ENCODE data around the gene ANKDD1A.

ANKDD1A gene

DNA sequence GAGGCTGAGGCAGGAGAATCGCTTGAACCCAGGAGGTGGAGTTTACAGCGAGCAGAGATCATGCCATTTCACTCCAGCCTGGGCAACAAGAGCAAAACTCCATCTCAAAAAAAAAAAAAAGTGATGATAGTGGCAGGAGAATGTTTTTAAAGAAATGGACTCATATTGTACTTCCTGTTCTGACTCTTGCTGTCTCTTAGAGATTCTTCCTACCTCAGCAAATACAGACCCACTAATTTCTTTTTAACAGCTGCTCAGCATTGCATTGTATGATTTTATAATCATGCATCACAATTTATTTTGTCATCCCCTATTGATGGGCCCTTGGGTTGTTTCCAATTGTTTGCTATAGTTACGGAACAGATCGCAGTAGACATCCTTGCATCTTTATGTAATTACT, 8.8 kb upstream of the ANKDD1A start:
- no peak overlapping the region for H3K4me3 ChIP-seq (ENCODE audit: low read length)
- no peak for DNase-seq (ENCODE audit: low read depth)
- TF ChIP-seq, protein P1, sequence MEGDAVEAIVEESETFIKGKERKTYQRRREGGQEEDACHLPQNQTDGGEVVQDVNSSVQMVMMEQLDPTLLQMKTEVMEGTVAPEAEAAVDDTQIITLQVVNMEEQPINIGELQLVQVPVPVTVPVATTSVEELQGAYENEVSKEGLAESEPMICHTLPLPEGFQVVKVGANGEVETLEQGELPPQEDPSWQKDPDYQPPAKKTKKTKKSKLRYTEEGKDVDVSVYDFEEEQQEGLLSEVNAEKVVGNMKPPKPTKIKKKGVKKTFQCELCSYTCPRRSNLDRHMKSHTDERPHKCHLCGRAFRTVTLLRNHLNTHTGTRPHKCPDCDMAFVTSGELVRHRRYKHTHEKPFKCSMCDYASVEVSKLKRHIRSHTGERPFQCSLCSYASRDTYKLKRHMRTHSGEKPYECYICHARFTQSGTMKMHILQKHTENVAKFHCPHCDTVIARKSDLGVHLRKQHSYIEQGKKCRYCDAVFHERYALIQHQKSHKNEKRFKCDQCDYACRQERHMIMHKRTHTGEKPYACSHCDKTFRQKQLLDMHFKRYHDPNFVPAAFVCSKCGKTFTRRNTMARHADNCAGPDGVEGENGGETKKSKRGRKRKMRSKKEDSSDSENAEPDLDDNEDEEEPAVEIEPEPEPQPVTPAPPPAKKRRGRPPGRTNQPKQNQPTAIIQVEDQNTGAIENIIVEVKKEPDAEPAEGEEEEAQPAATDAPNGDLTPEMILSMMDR (conservative IDR thresholded peaks at IDR 0.05; ENCODE audit: low read length) = no peak

DNA sequence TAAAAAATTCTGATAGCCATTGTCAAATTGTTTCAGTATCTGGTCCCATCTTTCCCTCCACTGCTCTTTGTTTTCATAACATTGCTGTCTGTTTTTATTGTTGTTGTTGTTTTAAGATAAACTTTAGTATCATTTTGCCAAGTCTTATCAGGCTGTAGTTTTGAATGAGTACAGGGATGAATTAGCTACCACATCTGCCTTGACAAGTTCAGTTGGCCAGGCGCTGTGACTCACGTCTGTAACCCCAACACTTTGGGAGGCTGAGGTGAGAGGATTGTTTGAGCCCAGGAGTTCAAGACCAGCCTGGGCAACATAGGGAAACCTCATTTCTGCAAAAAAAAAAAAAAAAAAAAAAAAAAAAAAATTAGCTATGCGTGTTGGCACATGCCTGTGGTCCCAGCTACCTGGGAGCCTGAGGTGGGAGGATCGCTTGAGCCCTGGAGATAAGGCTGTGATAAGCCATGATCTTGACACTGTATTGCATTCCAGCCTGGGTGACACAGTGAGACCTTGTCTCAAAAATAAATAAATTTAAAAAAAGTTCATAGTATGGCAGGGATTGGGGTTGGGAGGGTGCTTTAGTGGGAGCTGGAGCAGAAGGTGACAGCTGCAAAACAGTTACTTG, 8.3 kb upstream of the ANKDD1A start:
- TF ChIP-seq, protein P1 (conservative IDR thresholded peaks at IDR 0.05; ENCODE audit: low read length) = no peak
- DNase-seq (ENCODE audit: low read depth) = no peak
- H3K4me3 ChIP-seq (ENCODE audit: low read length) = no peak overlapping the region

DNA sequence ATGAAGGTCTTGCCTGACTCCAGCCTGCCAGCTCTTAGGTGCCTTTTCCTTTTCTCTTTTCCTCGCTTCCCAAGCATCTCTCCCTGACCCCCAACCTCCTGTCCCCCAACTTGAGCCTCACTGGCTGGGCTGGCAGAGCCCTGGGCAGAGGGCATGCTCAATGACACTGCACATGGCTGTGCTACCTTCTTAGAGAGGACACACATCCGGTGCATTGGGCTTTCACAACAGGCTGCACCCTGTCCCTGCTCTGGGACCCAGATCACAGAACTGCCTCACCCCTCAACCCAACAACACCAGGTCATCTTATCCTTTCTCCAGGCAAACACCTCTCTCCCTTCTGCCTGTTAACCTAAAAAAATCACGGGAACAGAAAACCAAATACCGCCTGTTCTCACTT, 7.5 kb upstream of the ANKDD1A start:
- TF ChIP-seq, protein P1 (conservative IDR thresholded peaks at IDR 0.05; ENCODE audit: low read length) = no peak
- no peak for DNase-seq (ENCODE audit: low read depth)
- no peak overlapping the region for H3K4me3 ChIP-seq (ENCODE audit: low read length)

DNA sequence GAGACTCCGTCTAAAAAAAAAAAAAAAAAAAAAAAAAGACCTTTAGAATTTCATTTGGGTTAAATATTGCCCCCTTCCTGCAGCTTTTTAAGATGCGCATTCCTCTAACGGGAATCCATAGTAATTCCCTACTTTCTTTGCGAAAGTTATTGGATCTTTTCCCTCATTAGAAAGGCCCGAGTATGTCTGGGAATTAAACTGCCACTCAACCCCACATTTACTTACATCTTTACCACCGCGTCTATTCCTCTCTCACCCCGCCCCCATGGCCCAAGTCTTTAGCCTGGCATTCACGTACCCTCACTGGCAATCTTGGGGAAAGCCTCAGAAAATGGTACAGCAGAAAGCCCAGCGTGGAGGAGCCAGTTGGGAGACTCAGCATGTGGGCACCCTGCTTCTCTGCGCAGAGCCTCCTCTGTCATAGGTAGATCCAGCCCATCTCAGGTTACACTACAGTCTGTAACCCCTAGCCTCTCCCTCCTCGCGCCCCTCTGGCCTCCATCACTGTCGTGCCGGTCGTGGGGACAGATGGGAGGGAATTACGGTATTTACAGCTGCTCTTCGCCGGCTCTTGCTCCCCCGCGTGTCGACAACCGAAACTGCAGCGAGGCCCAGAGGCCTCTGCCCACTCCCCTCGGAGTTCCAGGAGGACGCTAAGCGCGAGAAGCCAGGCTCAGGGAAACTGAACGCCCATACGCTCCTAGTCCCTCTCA, 6.4 kb upstream of the ANKDD1A start:
- TF ChIP-seq, protein P1 (conservative IDR thresholded peaks at IDR 0.05; ENCODE audit: low read length) = peak; percentile 85
- peak overlapping the region; percentile 53 for H3K4me3 ChIP-seq (ENCODE audit: low read length)
- peak; percentile 64 for DNase-seq (ENCODE audit: low read depth)

DNA sequence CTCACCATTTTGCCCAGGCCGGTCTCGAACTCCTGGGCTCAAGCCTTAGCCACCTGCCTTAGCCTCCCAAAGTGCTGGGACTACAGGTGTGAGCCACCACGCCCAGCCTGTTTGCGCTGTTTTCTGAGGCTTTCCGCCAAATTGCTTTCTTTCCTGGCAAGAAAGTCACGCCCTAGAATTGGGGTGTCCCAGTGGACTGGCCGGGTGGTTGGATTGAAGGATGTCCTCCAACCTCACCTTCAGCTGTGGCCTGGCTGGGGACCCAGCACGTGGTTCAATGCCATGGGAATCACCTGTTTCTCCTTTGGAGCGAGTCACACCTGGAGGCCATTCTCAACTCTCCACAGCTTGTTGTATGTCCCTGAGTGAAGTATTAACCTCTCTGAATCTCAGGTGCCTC, 5.8 kb upstream of the ANKDD1A start:
- DNase-seq (ENCODE audit: low read depth) = no peak
- TF ChIP-seq, protein P1 (conservative IDR thresholded peaks at IDR 0.05; ENCODE audit: low read length) = no peak
- H3K4me3 ChIP-seq (ENCODE audit: low read length) = no peak overlapping the region

DNA sequence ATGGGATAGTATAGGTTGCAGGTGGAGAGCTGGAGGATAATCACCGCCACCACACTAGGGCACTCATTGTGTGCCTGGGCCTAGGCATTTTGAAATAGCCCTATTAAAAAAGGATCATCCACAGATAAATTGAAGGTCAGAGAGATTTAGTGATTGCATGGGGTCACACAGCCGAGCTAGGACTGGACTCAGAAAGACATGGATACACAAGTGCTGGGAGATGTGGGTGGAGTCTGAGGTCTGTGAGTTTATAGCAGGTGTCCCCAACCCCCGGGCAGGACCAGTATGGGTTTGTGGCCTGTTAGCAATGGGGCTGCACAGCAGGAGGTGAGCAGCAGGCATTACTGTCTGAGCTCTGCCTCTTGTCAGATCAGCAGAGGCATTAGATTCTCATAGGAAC, 5.3 kb upstream of the ANKDD1A start:
- no peak for DNase-seq (ENCODE audit: low read depth)
- TF ChIP-seq, protein P1 (conservative IDR thresholded peaks at IDR 0.05; ENCODE audit: low read length) = no peak
- H3K4me3 ChIP-seq (ENCODE audit: low read length) = no peak overlapping the region

DNA sequence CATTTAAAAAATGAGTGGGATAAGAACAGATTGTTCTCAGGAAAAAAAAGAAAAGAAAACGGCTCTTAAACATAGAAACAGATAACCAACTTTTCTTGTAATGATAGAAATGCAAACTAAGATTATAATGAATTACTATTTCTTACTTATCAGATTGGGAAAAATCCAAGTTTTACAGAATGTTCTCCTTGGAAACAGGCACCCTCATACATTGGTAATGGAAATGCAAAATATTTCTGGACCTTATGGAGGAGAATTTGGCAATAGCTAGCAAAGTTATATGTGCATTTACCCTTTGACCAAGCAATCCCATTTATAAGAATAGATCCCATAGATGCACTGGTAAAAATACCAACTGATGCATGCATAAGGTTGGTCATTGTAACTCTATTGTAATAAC, 3.7 kb upstream of the ANKDD1A start:
- no peak for DNase-seq (ENCODE audit: low read depth)
- no peak overlapping the region for H3K4me3 ChIP-seq (ENCODE audit: low read length)
- TF ChIP-seq, protein P1 (conservative IDR thresholded peaks at IDR 0.05; ENCODE audit: low read length) = no peak
